Endodermal cell (in vitro differentiated cells): Measurements from ENCODE around the gene DROSHA. TPM values are rescaled to one million over a fixed set of nuclear protein-coding genes. Genes with fewer than 3 reads are reported as not detected.
A peak's percentile ranks its signal among the peaks of the same experiment; 100 is the strongest.

Experiments used
- DNase-seq: peaks from one replicate; pipeline ENCODE4 v3.0.0-alpha.2; 2017
- H3K27ac ChIP-seq: 2 replicates; pipeline ENCODE4 v1.5.1; 2013; ENCODE audit warnings: mild to moderate bottlenecking, low read depth, low read length, moderate library complexity
- H3K27me3 ChIP-seq: 2 replicates; pipeline ENCODE4 v1.6.1; 2013; ENCODE audit warnings: mild to moderate bottlenecking, low read length, moderate library complexity; ENCODE audit not compliant: insufficient read depth, control insufficient read depth, poor library complexity, severe bottlenecking
- H3K36me3 ChIP-seq: 2 replicates; pipeline ENCODE4 v1.7.0; 2013; ENCODE audit warnings: mild to moderate bottlenecking, low read length, moderate library complexity; ENCODE audit not compliant: control insufficient read depth, insufficient read depth
- H3K4me1 ChIP-seq: one replicate; pipeline ENCODE4 v1.7.0; 2013; ENCODE audit warnings: low read length; ENCODE audit not compliant: control insufficient read depth, insufficient read depth
- H3K4me3 ChIP-seq: 2 replicates; pipeline ENCODE4 v1.5.1; 2013; ENCODE audit warnings: mild to moderate bottlenecking, low read length, moderate library complexity
- H3K9ac ChIP-seq: 2 replicates; pipeline ENCODE4 v1.6.1; 2013; ENCODE audit warnings: mild to moderate bottlenecking, low read length, moderate library complexity; ENCODE audit not compliant: poor library complexity, severe bottlenecking; ENCODE audit errors: extremely low read depth
- H3K9me3 ChIP-seq: 2 replicates; pipeline ENCODE4 v1.6.1; 2013; ENCODE audit warnings: mild to moderate bottlenecking, low read length, moderate library complexity; ENCODE audit not compliant: control insufficient read depth
- H3K27ac Mint-ChIP-seq: 2 replicates; pipeline ENCODE4 v1.8.0; 2020; ENCODE audit warnings: mixed read lengths
- H3K27me3 Mint-ChIP-seq: 2 replicates; pipeline ENCODE4 v1.8.0; 2021; ENCODE audit warnings: mild to moderate bottlenecking, mixed read lengths; ENCODE audit not compliant: insufficient read depth
- H3K36me3 Mint-ChIP-seq: 2 replicates; pipeline ENCODE4 v1.8.0; 2020; ENCODE audit warnings: low read depth, mixed read lengths
- H3K4me1 Mint-ChIP-seq: 2 replicates; pipeline ENCODE4 v1.8.0; 2020; ENCODE audit warnings: mixed read lengths
- H3K4me3 Mint-ChIP-seq: 2 replicates; pipeline ENCODE4 v1.8.0; 2020; ENCODE audit warnings: mild to moderate bottlenecking, moderate library complexity, mixed read lengths
- H3K9me3 Mint-ChIP-seq: 2 replicates; pipeline ENCODE4 v1.8.0; 2020; ENCODE audit warnings: mild to moderate bottlenecking, mixed read lengths
- WGBS, 2 experiments: methylation state at CpG; one replicate each; pipeline versions ENCODE4 v1.1.5 to v1.1.7; 2013; ENCODE audit warnings: missing lambda C conversion rate in 2 of 2, mixed read lengths in 1 of 2; ENCODE audit not compliant: insufficient coverage in 1 of 2, insufficient read length in 1 of 2; 5-methylcytosine and 5-hydroxymethylcytosine counted together
- total RNA-seq, 2 donors: library from RNA; stranded (reverse); fragmentation: NEBNext Ultra II Directional in 1 of 2; extraction: Animal tissue kit (Norgen Biotek cat#: 25700) in 1 of 2; gene quantifications; 2 replicates in 1 of 2; 3 replicates in 1 of 2; pipeline ENCODE4 v1.2.1, GENCODE V29; 2021
- TF ChIP-seq, protein P1 (sequence below): fragments of 200-600 bp; sonication (generic); conservative IDR thresholded peaks from 2 replicates; pipeline ENCODE4 v1.5.0; 2021; ENCODE audit warnings: antibody characterized with exemption, mild to moderate bottlenecking

DROSHA gene
- total RNA-seq, 2 donors from 2014 or later = 116 to 132 TPM

DNA sequence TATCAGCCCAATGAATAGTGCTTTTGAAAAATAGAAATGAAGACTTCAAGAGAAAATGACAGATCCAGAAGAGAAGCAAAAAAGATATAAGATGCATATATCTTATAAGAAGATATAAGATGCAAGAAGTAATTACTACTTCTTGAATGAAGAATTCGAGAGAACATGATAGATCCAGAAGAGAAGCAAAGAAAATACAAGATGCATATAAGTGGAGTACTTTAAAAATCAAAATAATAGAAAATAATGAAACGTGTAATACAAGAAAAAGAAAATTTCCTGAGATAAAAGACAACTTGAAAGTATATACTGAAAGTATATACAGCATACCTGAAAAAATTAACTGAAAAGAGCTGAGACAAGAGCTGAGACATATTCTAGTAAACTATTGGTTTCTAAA lies 76.7 kb downstream of the DROSHA start:
- 100% methylated on average over 1 of the region's 2 CpGs; no CpG with 5 or more reads in 1 of the 2 experiments for WGBS, 2 experiments
- Histone ChIP-seq H3K36me3 (peaks cover 85% of the 10 kb centered on the region), H3K9me3 (peaks cover 45% of the 10 kb centered on the region), H3K27me3 (no peaks in the 10 kb centered on the region), H3K9ac (no peak overlapping the region), H3K27ac (no peak overlapping the region), H3K4me3 (peak overlapping the region; percentile 1), H3K4me1 (no peaks in the 10 kb centered on the region)
- no peaks in the 10 kb centered on the region for H3K4me1 Mint-ChIP-seq
- no peak overlapping the region for H3K4me3 Mint-ChIP-seq
- H3K9me3 Mint-ChIP-seq = peaks cover 42% of the 10 kb centered on the region
- DNase-seq = no peak
- TF ChIP-seq, protein P1, sequence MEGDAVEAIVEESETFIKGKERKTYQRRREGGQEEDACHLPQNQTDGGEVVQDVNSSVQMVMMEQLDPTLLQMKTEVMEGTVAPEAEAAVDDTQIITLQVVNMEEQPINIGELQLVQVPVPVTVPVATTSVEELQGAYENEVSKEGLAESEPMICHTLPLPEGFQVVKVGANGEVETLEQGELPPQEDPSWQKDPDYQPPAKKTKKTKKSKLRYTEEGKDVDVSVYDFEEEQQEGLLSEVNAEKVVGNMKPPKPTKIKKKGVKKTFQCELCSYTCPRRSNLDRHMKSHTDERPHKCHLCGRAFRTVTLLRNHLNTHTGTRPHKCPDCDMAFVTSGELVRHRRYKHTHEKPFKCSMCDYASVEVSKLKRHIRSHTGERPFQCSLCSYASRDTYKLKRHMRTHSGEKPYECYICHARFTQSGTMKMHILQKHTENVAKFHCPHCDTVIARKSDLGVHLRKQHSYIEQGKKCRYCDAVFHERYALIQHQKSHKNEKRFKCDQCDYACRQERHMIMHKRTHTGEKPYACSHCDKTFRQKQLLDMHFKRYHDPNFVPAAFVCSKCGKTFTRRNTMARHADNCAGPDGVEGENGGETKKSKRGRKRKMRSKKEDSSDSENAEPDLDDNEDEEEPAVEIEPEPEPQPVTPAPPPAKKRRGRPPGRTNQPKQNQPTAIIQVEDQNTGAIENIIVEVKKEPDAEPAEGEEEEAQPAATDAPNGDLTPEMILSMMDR = no peak
- peaks cover 82% of the 10 kb centered on the region for H3K36me3 Mint-ChIP-seq
- no peak overlapping the region for H3K27ac Mint-ChIP-seq
- H3K27me3 Mint-ChIP-seq = no peaks in the 10 kb centered on the region

DNA sequence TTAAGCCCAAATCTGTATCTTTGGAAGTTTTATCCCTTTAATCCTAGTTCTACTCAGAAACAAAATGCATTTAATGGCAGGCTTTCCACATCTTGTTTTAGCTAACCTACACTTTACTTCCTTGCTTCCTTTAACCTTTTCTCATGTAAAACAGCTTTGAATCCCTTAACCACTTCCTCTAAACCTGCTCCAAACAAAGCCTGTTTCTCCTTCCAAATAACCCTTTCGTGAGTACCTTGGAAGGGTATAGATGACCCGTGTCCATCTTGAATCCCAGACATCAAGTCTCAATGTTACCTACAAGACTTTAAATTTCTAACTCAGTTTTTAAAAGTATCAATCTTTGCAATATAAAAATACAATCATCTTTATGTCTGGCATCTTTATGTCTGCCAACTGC lies 78.4 kb downstream of the DROSHA start:
- Mint-ChIP-seq H3K9me3 (peaks cover 39% of the 10 kb centered on the region), H3K27me3 (no peaks in the 10 kb centered on the region), H3K36me3 (peaks cover 84% of the 10 kb centered on the region), H3K4me1 (no peaks in the 10 kb centered on the region), H3K27ac (no peak overlapping the region), H3K4me3 (no peak overlapping the region)
- DNase-seq = no peak
- no peak overlapping the region for H3K27ac ChIP-seq
- peaks cover 35% of the 10 kb centered on the region for H3K9me3 ChIP-seq
- no peak overlapping the region for H3K9ac ChIP-seq
- H3K36me3 ChIP-seq = peaks cover 86% of the 10 kb centered on the region
- TF ChIP-seq, protein P1 = no peak
- no peak overlapping the region for H3K4me3 ChIP-seq
- no peaks in the 10 kb centered on the region for H3K4me1 ChIP-seq
- H3K27me3 ChIP-seq = no peaks in the 10 kb centered on the region
- WGBS, 2 experiments = 83% methylated on average over 2 of the region's 2 CpGs; no CpG with 5 or more reads in 1 of the 2 experiments

GRCh38 chr5:31452314-31452713 lies 79.6 kb downstream of the DROSHA start:
- Mint-ChIP-seq H3K36me3 (peaks cover 84% of the 10 kb centered on the region), H3K4me3 (no peak overlapping the region), H3K27ac (no peak overlapping the region), H3K4me1 (no peaks in the 10 kb centered on the region), H3K9me3 (peaks cover 34% of the 10 kb centered on the region), H3K27me3 (no peaks in the 10 kb centered on the region)
- DNase-seq = no peak
- H3K9me3 ChIP-seq = peaks cover 36% of the 10 kb centered on the region
- H3K27me3 ChIP-seq = no peaks in the 10 kb centered on the region
- no peak overlapping the region for H3K9ac ChIP-seq
- no peaks in the 10 kb centered on the region for H3K4me1 ChIP-seq
- TF ChIP-seq, protein P1 = no peak
- no peak overlapping the region for H3K4me3 ChIP-seq
- H3K36me3 ChIP-seq = peaks cover 86% of the 10 kb centered on the region
- no peak overlapping the region for H3K27ac ChIP-seq
- WGBS, 2 experiments = no CpG with 5 or more reads among the region's 1 CpG
